Activated CD8-positive, alpha-beta memory T cell treated with anti-CD3 and anti-CD28 coated beads for 1 hour (primary cell): ENCODE data around the gene HAGHL.
"Not testable (repeated sequence)": the region's sequence is repeated elsewhere in the genome, so short reads cannot be mapped to it uniquely, and the experiment has no call there.

ENCODE experiments used
- DNase-seq, 2 donors: peaks; one replicate each; pipeline ENCODE4 v3.0.0-alpha.2; 2020; ENCODE audit warnings: low read depth in 1 of 2; ENCODE audit errors: extremely low read depth in 1 of 2

Gene HAGHL

GRCh38 chr16:687499-687898, 39.4 kb upstream of the HAGHL start:
- DNase-seq: no peak

- DNase-seq: no peak
Measured at GRCh38 chr16:689175-689897, 37.6 kb upstream of the HAGHL start.

- not testable (repeated sequence) for DNase-seq
Measured at GRCh38 chr16:691242-691641, 35.7 kb upstream of the HAGHL start.

GRCh38 chr16:692356-693108, 34.4 kb upstream of the HAGHL start:
- DNase-seq: no peak

- DNase-seq: no peak
Measured at GRCh38 chr16:693364-693763, 33.5 kb upstream of the HAGHL start.

- DNase-seq: no peak
Measured at GRCh38 chr16:693766-694165, 33.1 kb upstream of the HAGHL start.

- no peak for DNase-seq
Measured at GRCh38 chr16:694187-694862, 32.6 kb upstream of the HAGHL start.

- DNase-seq: no peak
Measured at GRCh38 chr16:694863-695354, 32.0 kb upstream of the HAGHL start.

GRCh38 chr16:695355-696089, 31.4 kb upstream of the HAGHL start:
- peak in 1 of 2 donors; percentile 52 for DNase-seq

GRCh38 chr16:698911-699671, 27.8 kb upstream of the HAGHL start:
- DNase-seq: no peak

- DNase-seq: peak in 1 of 2 donors; percentile 41
Measured at GRCh38 chr16:700684-701584, 26.0 kb upstream of the HAGHL start.

GRCh38 chr16:702341-702740, 24.6 kb upstream of the HAGHL start:
- DNase-seq: no peak

- DNase-seq: no peak
Measured at GRCh38 chr16:703406-703805, 23.5 kb upstream of the HAGHL start.

GRCh38 chr16:704047-704446, 22.9 kb upstream of the HAGHL start:
- DNase-seq: no peak

- no peak for DNase-seq
Measured at GRCh38 chr16:704552-705380, 22.1 kb upstream of the HAGHL start.

GRCh38 chr16:705431-706188, 21.3 kb upstream of the HAGHL start, which contains the start of gene FBXL16:
Gene FBXL16 (minus strand): TSS chr16:705801. CDS start chr16:697405, 8,396 bp downstream.
- no peak for DNase-seq
